Amniotic stem cell (primary cell): ENCODE measurements around the gene EPB41L1.

Experiments
- DNase-seq: peaks from one replicate; lab custom pipeline; 2025; lab: John Stamatoyannopoulos, UW

The EPB41L1 gene

DNA sequence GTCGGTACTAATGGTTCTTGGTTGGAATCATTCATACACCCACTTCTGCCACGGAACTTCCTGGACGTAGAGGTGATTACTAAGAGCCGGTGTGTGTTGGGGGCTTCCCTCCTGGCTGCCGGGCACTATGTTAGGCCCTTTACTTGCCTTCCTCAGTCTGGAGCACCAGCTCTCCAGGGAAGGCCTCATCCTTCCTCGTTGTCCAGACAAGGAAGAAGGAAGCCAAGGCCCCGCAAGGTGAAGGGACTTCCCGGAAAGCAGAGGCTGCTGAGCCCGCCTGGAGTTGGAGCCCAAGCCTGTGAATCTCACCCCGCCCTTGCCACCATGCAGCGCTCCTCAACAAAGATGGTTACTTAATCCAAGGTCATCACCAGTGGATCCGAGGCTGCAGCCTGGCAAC, 107.9 kb downstream of the EPB41L1 start:
- DNase-seq, result no peak

DNA sequence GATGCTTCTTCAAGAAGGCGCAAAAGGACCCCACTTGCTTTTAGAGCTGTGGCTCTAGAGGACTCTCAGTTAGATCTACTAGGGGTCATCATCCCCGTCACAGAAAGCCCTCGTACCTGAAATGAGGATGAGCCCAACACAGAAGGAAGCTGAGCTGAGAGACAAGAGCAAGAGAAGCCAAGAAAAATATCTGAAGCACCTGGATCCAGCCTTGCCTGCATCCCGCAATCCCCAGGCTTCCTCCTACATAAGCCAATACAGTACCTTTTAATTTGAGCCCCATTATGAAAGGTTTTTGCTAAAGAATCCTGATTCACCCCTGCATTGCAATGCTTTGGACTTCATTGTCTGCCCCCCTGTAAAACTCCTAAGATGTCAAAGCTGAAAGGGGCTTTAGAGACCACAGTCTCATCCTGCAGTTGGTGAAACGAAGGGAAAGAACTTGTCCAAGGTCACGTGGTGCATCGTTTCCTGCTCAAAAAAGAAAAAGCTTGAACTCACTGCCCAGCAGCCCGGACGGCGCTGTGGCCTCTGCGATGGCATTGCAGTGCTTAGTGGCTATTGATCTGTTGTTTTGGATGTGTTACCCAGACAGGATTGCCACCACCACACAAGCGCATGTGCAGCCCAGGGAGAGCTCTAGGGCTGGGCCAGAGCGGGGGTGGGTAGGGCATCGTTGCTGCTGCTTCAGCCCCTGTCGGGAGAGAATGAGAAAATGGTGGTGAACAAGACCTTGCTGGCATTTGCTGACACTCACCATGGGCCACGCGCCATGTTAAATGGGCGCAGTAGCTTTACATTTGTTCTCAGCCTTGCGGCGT, 110.1 kb downstream of the EPB41L1 start:
- no peak for DNase-seq

DNA sequence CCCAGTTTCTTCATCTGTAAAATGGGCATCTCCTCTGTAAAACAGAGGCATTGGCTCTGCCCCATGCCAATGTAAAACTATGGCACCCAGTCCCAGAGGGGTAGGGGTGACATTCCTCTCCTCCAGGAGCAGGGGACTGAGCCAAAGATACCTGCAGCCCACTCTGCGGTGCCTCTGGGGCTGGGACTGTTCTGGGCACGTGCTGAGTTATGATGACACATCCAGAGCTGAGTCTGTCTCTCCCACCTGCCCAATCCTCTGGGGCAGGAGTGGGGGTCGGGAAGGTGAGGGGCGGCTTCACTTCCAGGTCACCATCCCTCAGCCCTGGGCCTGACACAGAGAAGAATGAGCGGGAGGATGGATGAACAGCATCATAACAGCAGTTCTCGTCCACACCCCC, 111.6 kb downstream of the EPB41L1 start:
- DNase-seq, result no peak

DNA sequence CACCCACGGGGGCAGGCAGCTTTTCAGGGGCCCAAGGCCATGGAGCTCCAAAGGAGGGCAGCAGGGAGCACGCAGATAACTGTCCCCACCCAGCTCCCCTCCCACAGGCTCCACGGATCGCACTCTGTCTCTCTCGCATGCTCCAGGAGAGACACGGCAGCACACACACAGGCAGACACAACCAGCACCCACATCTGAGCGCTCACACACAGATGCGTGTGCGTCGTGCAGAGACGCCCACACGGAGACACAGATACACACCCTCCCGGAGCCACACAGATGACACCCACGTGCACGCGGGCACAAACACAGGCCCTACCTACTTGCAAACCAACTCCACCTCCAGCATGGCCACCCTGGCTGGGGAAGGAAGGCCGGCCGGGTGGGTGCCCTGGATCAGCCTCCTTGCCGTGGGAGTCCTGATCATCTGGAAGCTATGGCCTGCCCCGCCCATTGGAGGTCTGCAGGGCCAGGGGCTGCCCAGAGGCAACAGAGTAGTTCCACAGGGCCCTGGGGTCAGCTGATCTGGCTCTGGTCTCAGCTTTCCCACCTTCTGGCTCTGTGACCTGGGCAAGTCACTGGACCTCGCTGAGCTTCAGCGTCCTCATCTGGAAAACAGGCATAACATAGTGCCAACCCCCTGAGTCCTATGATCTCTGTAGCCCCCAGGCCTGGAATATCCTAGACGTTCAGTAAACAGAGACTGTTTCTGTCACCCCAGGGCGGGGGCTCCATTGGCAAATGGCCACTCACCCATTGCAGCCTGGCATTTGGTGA, 113.3 kb downstream of the EPB41L1 start:
- DNase-seq, result no peak

DNA sequence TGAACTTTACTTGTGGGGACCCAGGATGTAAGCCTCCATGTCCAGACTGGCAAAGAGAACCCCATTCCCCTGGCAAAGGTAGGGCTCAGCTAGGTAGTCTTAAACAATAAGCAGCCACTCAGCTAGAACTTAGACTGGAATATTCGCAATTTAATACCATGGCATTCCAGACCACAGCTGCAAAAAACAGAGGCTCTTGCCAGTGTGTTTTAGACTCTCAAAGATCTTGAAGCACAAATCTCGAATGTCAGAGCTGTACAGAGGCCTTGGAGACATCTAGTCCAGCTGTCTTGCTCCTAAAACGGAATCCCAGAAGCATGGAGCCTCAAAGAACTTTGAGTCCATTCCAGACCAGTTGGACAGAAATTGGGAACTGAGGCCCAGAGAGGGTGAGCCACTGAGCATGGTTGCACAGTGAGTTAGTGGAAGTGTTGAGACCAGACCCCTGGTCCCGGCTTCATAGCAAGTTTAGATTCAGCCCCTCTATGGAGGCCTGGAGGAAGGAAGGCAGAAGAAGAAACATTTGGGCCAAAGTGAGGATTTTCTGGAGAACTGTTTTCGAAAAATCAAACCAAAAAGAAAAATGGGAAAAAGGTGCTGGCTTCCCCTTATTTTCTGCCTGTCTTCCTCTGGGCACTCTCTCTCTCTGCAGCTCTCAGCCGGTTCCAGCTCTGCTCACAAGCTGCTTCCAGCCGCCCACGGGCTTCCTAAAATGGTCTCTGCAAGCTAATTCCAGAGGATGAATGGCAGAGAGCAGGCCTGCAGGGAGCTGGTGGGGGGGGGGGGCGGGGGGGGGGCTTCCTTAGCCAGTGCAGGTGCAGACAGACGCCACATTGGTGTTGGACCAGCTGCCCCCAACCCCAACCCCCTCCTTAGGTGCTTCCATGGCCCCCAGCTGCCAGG, 114.2 kb downstream of the EPB41L1 start:
- DNase-seq, result no peak

DNA sequence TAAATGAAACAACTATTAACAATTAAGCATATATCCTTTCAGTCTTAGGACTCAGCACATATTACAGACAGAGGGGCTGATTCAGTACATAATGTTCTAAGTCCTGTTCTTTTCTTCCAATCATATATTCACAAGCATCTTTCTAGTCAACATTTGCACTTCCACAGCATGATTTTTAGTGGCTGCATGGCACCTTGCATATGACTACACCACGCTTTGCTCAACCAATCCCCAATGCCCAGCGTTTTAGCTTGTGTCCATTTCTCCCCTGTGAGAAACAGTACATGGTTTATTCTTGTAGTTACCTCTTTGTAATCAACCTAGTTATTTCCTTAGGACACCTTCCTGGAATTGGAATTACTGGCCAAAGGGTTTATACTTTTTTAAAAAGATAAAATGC, 115.0 kb downstream of the EPB41L1 start:
- no peak for DNase-seq

DNA sequence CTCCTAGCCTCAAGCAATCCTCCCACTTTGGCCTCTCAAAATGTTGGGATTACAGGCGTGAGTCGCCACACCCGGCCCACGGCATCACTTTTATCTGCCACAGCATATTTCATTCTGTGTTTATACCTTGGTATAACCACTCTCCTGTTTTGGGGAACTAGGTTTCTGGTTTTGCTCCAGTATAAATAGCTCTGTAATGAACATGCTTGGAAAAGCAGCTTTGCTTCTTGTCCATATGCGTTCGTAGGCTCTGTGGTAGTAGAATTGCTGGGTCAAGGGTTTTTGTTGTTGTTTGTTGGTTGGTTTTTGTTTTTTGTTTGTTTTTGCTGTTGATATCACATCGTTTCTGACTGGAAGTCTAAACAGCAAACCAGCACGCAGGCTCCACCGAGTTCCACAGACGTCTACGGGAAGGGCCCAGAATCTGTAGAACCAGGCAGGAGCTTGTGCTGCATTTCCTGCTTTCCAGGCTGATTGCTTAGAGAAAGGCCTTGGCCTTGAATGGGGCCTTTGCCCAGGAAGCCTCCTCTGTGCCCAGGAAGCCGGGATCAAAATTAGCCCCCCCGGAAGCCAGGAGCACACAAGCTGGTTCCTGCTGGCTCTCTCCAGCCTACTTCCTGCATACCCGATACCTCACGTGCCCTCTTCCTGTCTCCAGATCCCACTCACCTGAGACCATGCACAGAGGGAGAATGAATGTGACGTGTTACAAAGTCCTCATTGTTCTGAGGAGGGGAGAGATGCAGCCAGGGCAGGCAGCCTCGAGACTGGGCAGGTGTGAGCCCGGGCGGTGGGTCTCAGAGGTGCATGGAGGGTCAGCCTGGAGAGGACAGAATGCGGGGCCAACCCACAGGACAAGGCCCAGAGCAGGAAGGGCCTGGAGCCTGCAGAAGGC, 116.5 kb downstream of the EPB41L1 start:
- DNase-seq, result no peak

DNA sequence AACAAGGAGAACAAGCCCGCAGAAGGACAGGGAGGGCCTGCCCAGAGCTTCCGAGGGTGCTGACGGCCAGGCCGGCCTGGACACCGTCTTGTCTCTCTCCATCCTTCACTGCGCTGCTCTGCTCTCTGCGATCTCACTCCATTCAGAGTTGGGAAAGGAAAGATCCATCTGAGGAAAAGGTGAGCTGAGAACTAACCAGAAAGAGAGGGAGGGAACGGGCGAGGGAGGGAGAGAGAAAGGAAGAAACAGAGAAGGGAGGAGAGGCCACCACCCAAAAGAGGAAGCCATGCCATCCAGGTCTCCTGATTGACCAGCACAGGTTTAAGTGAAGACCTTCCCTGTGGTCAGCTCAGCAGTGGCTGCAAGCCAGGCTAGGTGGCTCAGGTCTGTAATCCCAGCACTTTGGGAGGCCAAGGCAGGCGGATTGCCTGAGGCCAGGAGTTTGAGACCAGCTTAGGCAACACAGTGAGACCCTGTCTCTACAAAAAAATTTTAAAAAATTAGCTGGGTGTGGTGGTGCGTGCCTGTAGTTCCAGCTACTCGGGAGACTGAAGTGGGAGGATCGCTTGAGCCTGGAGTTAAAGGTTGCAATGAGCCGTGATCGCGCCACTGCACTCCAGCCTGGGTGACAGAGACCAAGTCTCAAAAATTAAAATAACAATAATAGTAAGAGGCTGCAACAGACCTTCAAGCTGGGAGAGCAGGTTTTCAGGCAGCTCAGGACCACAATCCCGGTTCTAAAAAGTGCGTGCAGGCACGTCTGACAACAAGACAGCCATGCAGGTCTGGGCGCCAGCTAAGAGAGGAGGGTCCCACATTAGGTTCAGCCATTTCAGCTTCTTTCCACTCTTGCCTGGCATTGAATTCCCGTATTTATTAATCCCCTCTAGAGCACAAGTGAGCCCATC, 117.4 kb downstream of the EPB41L1 start:
- no peak for DNase-seq

DNA sequence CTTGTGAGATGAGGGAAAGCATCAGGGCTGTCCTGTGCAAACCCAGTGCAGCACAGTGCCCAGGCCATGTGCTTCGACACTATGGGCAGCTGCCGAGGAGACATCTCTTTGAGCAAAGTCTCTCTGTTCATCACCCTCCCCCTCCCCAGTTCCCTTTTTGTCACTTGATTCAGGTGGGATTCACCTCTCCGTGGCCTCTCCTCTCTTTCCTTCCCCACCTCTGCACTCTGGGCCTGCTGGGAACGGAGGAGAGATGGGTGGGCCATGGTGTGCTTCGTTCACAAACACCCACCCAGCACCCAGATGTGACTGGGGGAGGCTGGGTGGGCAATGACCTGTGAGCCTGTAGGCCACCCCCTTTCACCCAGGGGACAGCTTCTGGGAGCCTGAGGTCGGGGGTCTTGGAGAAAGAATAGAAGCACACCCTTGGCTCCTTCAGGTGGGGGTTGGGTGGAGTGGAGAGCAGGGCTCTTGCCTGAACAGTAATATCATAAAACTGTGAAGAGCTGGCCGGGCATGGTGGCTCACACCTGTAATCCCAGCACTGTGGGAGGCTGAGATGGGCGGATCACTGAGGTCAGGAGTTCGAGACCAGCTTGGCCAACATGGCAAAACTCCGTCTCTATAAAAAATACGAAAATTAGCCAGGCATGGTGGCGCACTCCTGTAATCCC, 118.1 kb downstream of the EPB41L1 start:
- DNase-seq, result no peak

DNA sequence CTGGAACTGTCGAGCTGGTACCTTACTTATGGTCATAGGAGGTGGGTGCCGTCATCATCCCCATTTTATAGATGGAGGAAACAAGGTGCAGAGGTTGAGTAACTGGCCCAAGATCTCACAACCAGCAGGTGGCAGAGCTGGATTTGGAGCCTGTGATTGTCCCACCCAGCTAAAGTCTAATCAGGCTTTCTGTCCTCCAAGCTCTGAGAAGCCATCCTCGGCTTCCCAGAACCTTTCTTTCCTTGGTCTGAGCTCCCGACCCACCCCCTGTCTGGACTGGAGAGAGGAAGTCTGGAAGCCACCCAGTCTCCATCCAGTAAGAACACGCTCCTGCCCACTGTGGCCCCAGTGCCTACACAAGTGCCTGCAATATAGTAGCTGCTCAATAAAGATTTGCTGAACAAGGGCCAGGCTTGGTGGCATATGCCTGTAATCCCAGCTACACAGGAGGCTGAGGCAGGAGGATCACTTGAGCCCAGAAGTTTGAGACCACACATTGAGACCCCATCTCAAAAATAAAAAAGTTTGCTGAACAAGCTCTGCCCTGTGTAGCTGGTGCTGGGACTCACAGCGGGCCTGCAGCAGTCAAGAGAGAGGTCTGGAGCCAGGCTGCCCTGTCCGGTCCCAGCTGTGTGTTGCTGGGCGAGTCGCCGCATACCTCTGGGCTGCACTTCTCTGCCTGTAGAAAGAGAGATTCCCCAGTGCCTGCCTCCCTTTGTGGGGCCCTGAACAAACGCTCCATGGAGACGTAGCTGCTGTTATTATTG, 119.1 kb downstream of the EPB41L1 start:
- no peak for DNase-seq

DNA sequence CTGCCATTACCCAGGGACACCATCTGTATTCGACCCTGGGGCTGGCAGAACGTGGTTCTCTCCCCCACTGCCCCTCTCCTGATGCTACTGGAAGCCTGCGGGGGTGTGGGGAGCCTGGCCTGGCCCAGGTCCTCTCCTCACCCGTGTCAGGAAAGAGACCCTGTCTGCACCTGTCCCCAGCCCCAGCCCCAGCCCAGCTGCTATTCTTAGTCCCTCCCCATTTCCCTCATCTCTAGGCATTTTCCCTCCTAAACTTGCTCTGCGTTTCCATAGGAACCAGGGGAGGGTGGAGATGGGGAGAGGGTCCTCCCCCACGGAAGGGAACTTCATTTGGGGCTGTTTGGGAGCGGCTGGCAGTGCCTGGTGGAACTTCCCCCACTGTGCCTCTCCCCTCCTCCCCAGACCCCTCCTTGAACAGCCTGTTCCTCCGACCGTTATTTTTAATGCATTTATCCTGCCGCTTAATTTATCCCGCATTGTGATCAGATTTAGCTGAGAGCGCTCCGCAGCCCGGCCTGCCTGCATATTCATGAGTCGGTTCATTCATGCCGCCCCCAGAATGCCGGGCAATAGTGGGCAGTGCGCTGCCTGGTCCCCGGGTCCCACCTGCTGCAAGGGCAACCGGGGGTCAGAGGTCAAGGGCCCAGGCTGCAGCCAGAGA, 119.8 kb downstream of the EPB41L1 start:
- no peak for DNase-seq

DNA sequence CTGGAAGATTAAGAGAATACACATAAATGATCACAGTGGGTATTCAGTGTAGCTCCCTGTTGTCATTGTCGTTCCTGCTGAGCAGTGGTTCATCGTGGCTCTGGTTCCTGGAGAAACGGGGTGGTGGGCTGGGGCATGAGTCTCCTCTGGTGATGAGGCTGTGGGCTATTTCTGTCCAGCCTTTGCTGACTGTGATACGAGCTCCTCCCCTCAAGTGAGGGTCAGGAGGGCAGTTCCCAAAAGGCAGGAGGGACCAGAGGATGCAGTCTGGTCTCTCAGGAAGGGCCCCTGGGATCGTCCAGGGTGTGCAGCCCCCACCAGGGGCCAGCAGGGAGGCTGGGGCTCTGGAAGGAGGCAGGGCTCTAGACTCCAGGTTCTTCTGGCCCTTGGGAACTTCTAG, 120.5 kb downstream of the EPB41L1 start:
- DNase-seq, result no peak

DNA sequence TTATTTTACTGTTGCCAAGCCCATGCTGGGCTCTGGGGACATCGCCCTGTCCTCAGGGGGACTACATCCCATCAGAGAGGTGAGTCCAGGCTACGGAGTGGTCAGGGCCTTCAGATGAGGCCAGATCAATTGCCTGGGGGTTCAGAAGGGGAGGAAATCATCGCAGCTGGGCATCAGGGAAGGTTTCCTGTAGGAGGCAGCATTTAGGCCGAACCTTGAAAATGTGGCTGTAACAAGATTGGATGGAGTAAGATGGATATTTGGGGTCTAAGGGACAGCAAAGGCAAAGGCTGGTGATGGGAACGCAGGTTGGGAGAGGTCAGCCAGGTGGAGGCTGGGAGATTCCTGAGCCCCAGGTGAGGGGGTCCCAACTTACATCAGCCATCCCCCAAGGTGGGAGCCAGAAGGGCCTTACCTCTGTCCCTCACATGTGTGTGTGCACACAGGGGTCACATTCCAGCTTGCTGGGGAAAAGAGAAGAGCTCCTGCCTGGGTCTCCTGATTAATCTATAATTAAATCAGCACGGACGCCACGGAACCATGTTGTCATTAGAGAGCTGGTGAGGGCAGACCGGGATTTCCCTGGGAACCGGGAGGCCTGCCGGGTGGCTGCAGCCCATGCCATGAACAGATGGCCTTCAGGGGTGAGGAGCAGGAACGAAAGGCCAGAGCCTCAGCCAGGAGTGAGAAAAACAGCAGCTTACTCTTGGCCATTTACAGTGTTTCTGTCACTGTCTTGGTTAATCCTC, 121.1 kb downstream of the EPB41L1 start:
- DNase-seq, result no peak

DNA sequence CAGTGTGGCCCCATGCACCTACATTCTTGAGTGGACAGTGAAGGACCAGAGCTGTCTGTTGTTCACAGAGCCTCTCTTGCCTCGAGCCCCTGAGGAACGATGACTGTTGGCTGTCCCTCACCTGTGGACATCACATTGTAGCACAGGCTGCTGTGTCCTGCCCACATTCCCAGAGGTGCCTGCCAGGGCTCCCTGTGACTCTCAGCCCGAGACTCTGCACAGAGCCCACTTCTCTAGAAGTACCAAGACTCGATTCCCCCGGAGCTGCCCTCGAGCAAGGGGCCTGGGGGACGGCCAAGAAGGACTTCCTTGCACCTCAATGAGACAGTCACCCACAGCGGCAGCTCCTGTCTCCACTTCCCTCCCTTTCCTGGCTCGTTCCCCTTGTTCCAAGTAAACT, 123.0 kb downstream of the EPB41L1 start:
- DNase-seq, result no peak

DNA sequence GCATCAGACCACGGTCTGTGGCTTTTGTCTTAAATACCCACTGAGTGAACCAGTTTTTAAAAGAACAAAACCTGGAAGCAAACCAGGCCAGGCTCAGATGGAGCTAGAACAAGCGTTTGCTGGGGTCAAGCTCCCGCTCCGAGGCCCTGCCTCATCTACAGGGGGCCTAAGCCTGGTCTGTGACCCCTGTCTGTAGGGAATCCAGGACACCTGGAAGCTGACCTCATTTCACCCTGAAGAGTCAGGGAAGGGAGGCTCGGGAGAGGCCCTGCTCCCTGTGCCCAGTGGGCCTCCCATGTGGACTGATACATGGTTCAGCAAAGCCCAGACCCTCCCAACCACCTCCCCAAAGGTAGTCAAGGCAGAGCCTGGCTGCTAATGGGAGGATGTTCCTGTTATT, 124.8 kb downstream of the EPB41L1 start:
- DNase-seq, result no peak

DNA sequence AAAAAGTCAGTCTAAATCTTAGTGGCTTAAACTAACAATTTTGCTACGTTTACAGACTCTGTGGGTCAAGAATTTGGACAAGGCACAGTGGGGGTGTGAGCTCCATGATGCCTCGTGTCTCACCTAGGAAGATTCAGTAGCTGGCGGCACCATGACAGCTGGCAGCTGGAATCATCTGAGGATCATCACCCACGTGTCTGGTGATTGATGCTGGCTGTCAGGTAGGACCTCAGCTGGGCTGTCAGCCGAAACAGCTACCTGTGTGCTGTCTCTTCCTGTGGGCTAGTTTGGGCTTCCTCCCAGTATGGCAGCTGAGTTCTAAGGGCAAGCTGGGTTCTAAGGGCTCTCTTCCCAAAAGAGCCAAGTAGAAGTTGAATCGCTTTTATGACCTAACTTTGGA, 125.2 kb downstream of the EPB41L1 start:
- DNase-seq, result no peak

DNA sequence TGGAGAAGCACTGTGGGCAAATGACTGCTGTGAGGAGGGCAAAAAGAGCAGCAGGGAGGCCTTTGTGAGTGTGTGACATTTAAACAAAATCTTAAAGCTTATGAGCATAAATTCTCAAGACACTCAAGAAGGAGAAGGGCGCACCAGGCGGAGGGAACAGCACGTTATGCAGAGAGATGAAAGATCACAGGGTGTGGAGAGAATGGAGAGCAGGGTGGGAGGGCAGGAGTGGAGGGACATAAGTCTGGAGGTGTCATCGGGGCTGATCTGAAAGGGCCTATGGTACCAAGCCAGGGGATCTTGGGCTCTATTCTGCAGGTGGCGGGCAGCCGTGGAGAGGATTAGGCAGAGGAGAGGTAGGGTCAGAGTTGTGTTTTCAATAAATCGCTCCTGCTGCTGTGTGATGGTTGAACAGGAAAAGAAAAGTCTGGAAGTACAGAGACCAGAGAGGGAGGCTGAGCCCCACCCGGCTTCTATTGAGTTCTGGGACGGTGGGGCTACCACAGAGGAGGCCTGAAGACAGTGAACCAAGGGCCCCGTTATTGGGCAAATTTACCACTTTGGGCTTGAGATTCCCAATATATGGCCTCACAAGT, 127.3 kb downstream of the EPB41L1 start:
- DNase-seq, result no peak
